K562 (cell line): ENCODE measurements around the gene TTLL8. TPM values are rescaled to one million over a fixed set of nuclear protein-coding genes. Genes with fewer than 3 reads are reported as not detected.

Experiments
- CHD1 ChIP-seq: fragments of 200-600 bp; sonication (generic); IDR thresholded peaks from one replicate; pipeline ENCODE4 v1.6.1; 2012; ENCODE audit warnings: mild to moderate bottlenecking, moderate library complexity, low read length, inconsistent platforms
- FOSL1 ChIP-seq: fragments of 200-800 bp; sonication (Bioruptor generic); conservative IDR thresholded peaks from 2 replicates; pipeline ENCODE4 v1.6.1; 2016; ENCODE audit warnings: missing genetic modification characterization, missing compliant biosample characterization
- KHSRP ChIP-seq: fragments of 450-650 bp; IDR thresholded peaks from 2 replicates; pipeline ENCODE4 v1.6.1; 2017
- RBM25 ChIP-seq: fragments of 200-400 bp; formaldehyde crosslinking; IDR thresholded peaks from 2 replicates; pipeline ENCODE4 v1.6.1; 2018; ENCODE audit warnings: low read length, low read depth, moderate library complexity; ENCODE audit not compliant: severe bottlenecking
- ZFP91 ChIP-seq: sonication (generic); formaldehyde crosslinking; IDR thresholded peaks from 2 replicates; pipeline ENCODE4 v1.8.0; 2022; ENCODE audit warnings: mild to moderate bottlenecking, missing genetic modification reagents
- polyA plus RNA-seq, 8 experiments: library from polyadenylated mRNA; depleted of rRNA in 4 of 8; stranded (reverse) in 5 of 8; unstranded in 3 of 8; fragments of >200 nt; fragmentation: Nextera tagmentation in 2 of 8; fragmentation: Illumina TruSeq in 1 of 8; extraction: Ambion mirVana in 2 of 8; extraction: Trizol in 1 of 8; gene quantifications; 2 replicates each; pipeline versions ENCODE4 v1.2.1 to v1.2.3, GENCODE V29; 2011 to 2014; ENCODE audit warnings: inconsistent platforms in 1 of 8, missing spikeins in 1 of 8
- total RNA-seq, 7 experiments: library from RNA; depleted of rRNA in 6 of 7; stranded (reverse); fragments of >200 nt in 6 of 7; fragmentation: Illumina TruSeq in 2 of 7; extraction: Trizol in 2 of 7; gene quantifications; 2 replicates each; pipeline versions ENCODE4 v1.2.1 to v1.2.3, GENCODE V29; 2011 to 2021; ENCODE audit warnings: low replicate concordance in 1 of 7
- TF ChIP-seq, protein P1 (sequence below): conservative IDR thresholded peaks from 2 replicates; pipeline ENCODE4 v1.6.1; 2011; ENCODE audit warnings: low read depth, mild to moderate bottlenecking, low read length; ENCODE audit not compliant: control insufficient read depth
- TF ChIP-seq, protein P2 (sequence below), 2 experiments: IDR thresholded peaks in 1 of 2; conservative IDR thresholded peaks in 1 of 2; 2 replicates each; pipeline ENCODE4 v1.6.1; 2016; ENCODE audit warnings: low read depth in 2 of 2, mild to moderate bottlenecking in 1 of 2, missing compliant biosample characterization in 1 of 2, missing genetic modification characterization in 1 of 2, moderate library complexity in 1 of 2

TTLL8 gene
- total and polyA plus RNA-seq, 9 of the 15 experiments (the other 6 are each of a cell fraction or from before 2014, with no cell fraction given) = not detected

DNA sequence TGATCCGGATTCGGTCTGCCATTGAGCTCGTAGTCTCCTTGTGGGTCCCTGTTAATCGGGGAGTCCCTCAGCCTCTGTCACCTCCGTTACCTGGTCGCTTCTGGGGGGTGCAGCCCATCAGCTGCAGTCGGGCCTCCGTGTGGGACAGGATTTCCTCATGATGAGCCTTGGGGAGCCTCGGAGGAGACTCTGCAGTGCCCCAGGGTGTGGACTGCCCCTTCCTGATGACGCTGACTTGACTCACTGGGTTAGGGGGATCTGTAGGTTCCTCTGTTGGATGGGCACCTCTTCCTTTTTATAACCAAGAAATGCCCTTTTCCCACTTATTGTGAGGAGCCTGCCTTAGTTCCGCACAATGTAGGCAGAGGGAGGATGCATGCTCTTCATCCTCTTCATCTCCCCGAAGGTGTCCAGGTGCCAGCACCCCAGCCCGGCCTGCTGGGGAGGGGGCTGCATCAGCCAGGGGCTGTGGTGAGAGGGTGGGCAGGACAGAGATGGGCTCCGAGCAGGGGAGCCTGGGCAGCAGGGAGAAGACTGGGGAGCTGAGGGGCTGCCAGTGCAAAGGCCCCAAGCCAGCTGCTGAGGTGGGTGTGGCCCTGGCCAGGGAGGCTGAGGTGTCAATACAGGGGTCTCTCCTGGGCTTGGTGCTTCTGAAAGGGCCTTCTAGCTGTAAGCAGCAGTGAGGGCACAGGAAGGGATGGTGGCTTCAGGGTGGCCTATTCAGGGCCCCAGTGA, 13.5 kb upstream of the TTLL8 start (continued):
- TF ChIP-seq, protein P1, sequence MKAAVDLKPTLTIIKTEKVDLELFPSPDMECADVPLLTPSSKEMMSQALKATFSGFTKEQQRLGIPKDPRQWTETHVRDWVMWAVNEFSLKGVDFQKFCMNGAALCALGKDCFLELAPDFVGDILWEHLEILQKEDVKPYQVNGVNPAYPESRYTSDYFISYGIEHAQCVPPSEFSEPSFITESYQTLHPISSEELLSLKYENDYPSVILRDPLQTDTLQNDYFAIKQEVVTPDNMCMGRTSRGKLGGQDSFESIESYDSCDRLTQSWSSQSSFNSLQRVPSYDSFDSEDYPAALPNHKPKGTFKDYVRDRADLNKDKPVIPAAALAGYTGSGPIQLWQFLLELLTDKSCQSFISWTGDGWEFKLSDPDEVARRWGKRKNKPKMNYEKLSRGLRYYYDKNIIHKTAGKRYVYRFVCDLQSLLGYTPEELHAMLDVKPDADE = no peak
- TF ChIP-seq ZFP91 (CRISPR knock-in tag) (no peak), CHD1 (no peak), FOSL1 (no peak), KHSRP (no peak), RBM25 (no peak)
- TF ChIP-seq, protein P2, sequence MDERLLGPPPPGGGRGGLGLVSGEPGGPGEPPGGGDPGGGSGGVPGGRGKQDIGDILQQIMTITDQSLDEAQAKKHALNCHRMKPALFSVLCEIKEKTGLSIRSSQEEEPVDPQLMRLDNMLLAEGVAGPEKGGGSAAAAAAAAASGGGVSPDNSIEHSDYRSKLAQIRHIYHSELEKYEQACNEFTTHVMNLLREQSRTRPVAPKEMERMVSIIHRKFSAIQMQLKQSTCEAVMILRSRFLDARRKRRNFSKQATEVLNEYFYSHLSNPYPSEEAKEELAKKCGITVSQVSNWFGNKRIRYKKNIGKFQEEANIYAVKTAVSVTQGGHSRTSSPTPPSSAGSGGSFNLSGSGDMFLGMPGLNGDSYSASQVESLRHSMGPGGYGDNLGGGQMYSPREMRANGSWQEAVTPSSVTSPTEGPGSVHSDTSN (CRISPR knock-in tag; IDR thresholded peaks at IDR 0.05; ENCODE audit: low read depth) = no peak
- TF ChIP-seq, protein P2 (tag; conservative IDR thresholded peaks at IDR 0.05; ENCODE audit: low read depth) = no peak
